KMS-11 (cell line): ENCODE data around the gene MAML3.

ENCODE experiments used
- H2AFZ ChIP-seq: fragments of 200-600 bp; sonication (generic); 2 replicates; pipeline ENCODE4 v1.6.1; 2016; ENCODE audit warnings: antibody characterized with exemption, mixed run types, low read depth
- H3K27ac ChIP-seq: fragments of 200-600 bp; sonication (generic); 2 replicates; pipeline ENCODE4 v1.6.1; 2016; ENCODE audit warnings: mild to moderate bottlenecking, mixed run types
- H3K27me3 ChIP-seq: fragments of 200-600 bp; sonication (generic); 2 replicates; pipeline ENCODE4 v1.6.1; 2017; ENCODE audit warnings: mild to moderate bottlenecking, low read depth, mixed run types, moderate library complexity; ENCODE audit not compliant: insufficient read depth
- H3K36me3 ChIP-seq: fragments of 200-600 bp; sonication (generic); 2 replicates; pipeline ENCODE4 v1.6.1; 2017; ENCODE audit warnings: mild to moderate bottlenecking, mixed run types; ENCODE audit not compliant: insufficient read depth
- H3K4me1 ChIP-seq: fragments of 200-600 bp; sonication (generic); 2 replicates; pipeline ENCODE4 v1.6.1; 2016; ENCODE audit warnings: mild to moderate bottlenecking, low read depth, mixed run types; ENCODE audit not compliant: poor library complexity, severe bottlenecking
- H3K4me2 ChIP-seq: fragments of 200-600 bp; sonication (generic); 2 replicates; pipeline ENCODE4 v1.7.0; 2016; ENCODE audit warnings: mild to moderate bottlenecking, mixed run types
- H3K4me3 ChIP-seq: fragments of 200-600 bp; sonication (generic); IDR thresholded peaks from 2 replicates; pipeline ENCODE4 v1.6.1; 2017; ENCODE audit warnings: low read depth, low read length, mixed read lengths; ENCODE audit not compliant: insufficient read depth
- H3K79me2 ChIP-seq: fragments of 200-600 bp; sonication (generic); 2 replicates; pipeline ENCODE4 v1.6.1; 2016; ENCODE audit warnings: low read depth, mixed run types; ENCODE audit not compliant: insufficient read depth
- H3K9ac ChIP-seq: fragments of 200-600 bp; sonication (generic); 2 replicates; pipeline ENCODE4 v1.6.1; 2016; ENCODE audit warnings: mild to moderate bottlenecking, mixed run types
- H4K20me1 ChIP-seq: fragments of 200-600 bp; sonication (generic); 2 replicates; pipeline ENCODE4 v1.6.1; 2016; ENCODE audit warnings: mild to moderate bottlenecking, mixed run types; ENCODE audit not compliant: insufficient read depth
- TF ChIP-seq, protein P1 (sequence below): fragments of 200-600 bp; sonication (generic); conservative IDR thresholded peaks from 2 replicates; pipeline ENCODE4 v1.6.1; 2017; ENCODE audit warnings: low read depth, mild to moderate bottlenecking, antibody characterized with exemption, low read length, moderate library complexity, mixed read lengths

The MAML3 gene

GRCh38 chr4:139890816-139891215, 263.2 kb downstream of the MAML3 start:
- Histone ChIP-seq H3K27me3 (no peaks in the 10 kb centered on the region), H3K4me1 (no peaks in the 10 kb centered on the region), H2AFZ (no peak overlapping the region), H3K36me3 (no peaks in the 10 kb centered on the region), H3K4me2 (no peak overlapping the region), H3K27ac (no peak overlapping the region), H3K4me3 (no peak overlapping the region), H3K79me2 (no peaks in the 10 kb centered on the region), H3K9ac (no peak overlapping the region), H4K20me1 (no peaks in the 10 kb centered on the region)
- TF ChIP-seq, protein P1, sequence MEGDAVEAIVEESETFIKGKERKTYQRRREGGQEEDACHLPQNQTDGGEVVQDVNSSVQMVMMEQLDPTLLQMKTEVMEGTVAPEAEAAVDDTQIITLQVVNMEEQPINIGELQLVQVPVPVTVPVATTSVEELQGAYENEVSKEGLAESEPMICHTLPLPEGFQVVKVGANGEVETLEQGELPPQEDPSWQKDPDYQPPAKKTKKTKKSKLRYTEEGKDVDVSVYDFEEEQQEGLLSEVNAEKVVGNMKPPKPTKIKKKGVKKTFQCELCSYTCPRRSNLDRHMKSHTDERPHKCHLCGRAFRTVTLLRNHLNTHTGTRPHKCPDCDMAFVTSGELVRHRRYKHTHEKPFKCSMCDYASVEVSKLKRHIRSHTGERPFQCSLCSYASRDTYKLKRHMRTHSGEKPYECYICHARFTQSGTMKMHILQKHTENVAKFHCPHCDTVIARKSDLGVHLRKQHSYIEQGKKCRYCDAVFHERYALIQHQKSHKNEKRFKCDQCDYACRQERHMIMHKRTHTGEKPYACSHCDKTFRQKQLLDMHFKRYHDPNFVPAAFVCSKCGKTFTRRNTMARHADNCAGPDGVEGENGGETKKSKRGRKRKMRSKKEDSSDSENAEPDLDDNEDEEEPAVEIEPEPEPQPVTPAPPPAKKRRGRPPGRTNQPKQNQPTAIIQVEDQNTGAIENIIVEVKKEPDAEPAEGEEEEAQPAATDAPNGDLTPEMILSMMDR: no peak

DNA sequence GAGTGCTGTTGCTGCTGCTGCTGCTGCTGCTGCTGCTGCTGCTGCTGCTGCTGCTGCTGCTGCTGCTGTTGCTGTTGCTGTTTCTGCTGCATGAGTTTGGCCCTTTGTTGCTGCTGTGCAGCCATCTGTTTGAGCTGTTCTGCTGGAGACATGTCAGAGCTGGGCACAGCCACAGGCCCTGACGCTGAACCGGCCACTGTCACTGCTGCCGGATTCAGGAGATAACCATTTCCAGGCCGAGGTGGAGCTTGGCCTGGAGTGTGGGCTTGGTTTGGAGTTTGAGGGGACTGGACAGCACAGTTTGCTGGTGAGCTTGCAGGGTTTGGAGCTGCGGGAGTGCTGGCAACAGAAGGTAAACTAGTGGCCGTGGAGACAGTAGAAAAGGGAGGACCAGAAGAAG, 264.1 kb downstream of the MAML3 start:
- Histone ChIP-seq H3K4me2 (no peak overlapping the region), H3K27me3 (no peaks in the 10 kb centered on the region), H2AFZ (no peak overlapping the region), H3K79me2 (no peaks in the 10 kb centered on the region), H3K9ac (no peak overlapping the region), H3K27ac (no peak overlapping the region), H3K4me3 (no peak overlapping the region), H3K4me1 (no peaks in the 10 kb centered on the region), H4K20me1 (no peaks in the 10 kb centered on the region), H3K36me3 (no peaks in the 10 kb centered on the region)
- TF ChIP-seq, protein P1: no peak

DNA sequence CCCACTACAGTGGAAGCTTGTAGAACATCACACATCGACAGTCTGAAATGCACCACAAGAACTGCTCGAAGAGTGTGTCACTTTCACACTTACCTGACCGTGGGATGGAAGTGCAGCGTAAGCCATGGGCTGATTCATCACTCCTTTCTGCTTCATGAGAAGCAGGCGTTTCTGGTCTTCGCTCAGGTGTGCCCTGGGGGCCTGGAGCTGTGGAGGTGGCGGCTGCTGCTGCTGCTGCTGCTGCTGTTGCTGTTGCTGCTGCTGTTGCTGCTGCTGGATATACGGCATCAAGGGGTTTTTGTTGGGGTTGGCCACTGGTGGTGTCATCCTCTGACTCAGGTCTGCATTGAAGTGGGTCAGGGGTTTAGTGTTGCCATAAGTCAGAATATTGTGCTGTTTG, 264.7 kb downstream of the MAML3 start:
- H2AFZ ChIP-seq: no peak overlapping the region
- H3K4me1 ChIP-seq: no peaks in the 10 kb centered on the region
- no peak overlapping the region for H3K4me2 ChIP-seq
- H3K9ac ChIP-seq: no peak overlapping the region
- no peak overlapping the region for H3K4me3 ChIP-seq
- no peaks in the 10 kb centered on the region for H4K20me1 ChIP-seq
- no peaks in the 10 kb centered on the region for H3K79me2 ChIP-seq
- H3K27me3 ChIP-seq: no peaks in the 10 kb centered on the region
- no peaks in the 10 kb centered on the region for H3K36me3 ChIP-seq
- H3K27ac ChIP-seq: no peak overlapping the region
- TF ChIP-seq, protein P1: no peak

GRCh38 chr4:139887962-139888735, 265.8 kb downstream of the MAML3 start:
- TF ChIP-seq, protein P1: no peak
- Histone ChIP-seq H3K4me2 (no peak overlapping the region), H3K9ac (no peak overlapping the region), H3K4me3 (no peak overlapping the region), H3K27me3 (no peaks in the 10 kb centered on the region), H3K79me2 (no peaks in the 10 kb centered on the region), H3K36me3 (no peaks in the 10 kb centered on the region), H4K20me1 (no peaks in the 10 kb centered on the region), H3K4me1 (no peaks in the 10 kb centered on the region), H3K27ac (no peak overlapping the region), H2AFZ (no peak overlapping the region)
